IMR-90 (cell line): ENCODE results near the gene NAGK. TPM values are rescaled to one million over a fixed set of nuclear protein-coding genes. Genes with fewer than 3 reads are reported as not detected.
"Not testable (repeated sequence)": the region's sequence is repeated elsewhere in the genome, so short reads cannot be mapped to it uniquely, and the experiment has no call there.

Experiments used
- ATAC-seq: fragments of 200-7000 bp; cut with Tn5 transposase; 2 replicates; pipeline ENCODE4 v1.9.1; 2020; ENCODE audit warnings: low read depth, mild to moderate bottlenecking, moderate library complexity
- BruUV-seq: library from RNA; stranded (reverse); fragments of 400-500 nt; replicated peaks from 2 replicates; lab custom pipeline; 2021; lab: Mats Ljungman, UMichigan
- CTCF ChIA-PET: fragments of 300-600 bp; formaldehyde crosslinking; extraction: SDS; loops from one replicate; lab custom pipeline; 2021; ENCODE audit warnings: antibody characterized with exemption; lab: Yijun Ruan, JAX
- POLR2A ChIA-PET: fragments of 300-600 bp; sonication (Branson Sonifier 250); formaldehyde crosslinking; loops from one replicate; lab custom pipeline; 2022; ENCODE audit warnings: antibody characterized with exemption; ENCODE audit not compliant: unreplicated experiment; lab: Charles Lee
- DNase-seq: peaks from one replicate; pipeline ENCODE4 v3.0.0; 2013
- H2AFZ ChIP-seq: replicated peaks from 2 replicates; pipeline ENCODE3; 2013; ENCODE audit warnings: low read length, mild to moderate bottlenecking; ENCODE audit not compliant: poor library complexity
- H2AK5ac ChIP-seq: 2 replicates; pipeline ENCODE4 v1.6.1; 2013; ENCODE audit warnings: low read depth, low read length, inconsistent platforms
- H2AK9ac ChIP-seq: replicated peaks from 2 replicates; pipeline ENCODE3; 2013; ENCODE audit warnings: mild to moderate bottlenecking, low read depth, low read length, moderate library complexity; ENCODE audit not compliant: poor library complexity
- H2BK120ac ChIP-seq: 2 replicates; pipeline ENCODE4 v1.6.1; 2013; ENCODE audit warnings: low read depth, low read length, inconsistent platforms
- H2BK15ac ChIP-seq: 3 replicates; pipeline ENCODE4 v1.6.1; 2013; ENCODE audit warnings: low read depth, low read length, inconsistent platforms
- H2BK20ac ChIP-seq: 2 replicates; pipeline ENCODE4 v1.6.1; 2013; ENCODE audit warnings: low read depth, mild to moderate bottlenecking, inconsistent platforms, low read length, moderate library complexity
- H2BK5ac ChIP-seq: 2 replicates; pipeline ENCODE4 v1.6.1; 2013; ENCODE audit warnings: mild to moderate bottlenecking, low read depth, low read length, inconsistent platforms; ENCODE audit not compliant: poor library complexity, severe bottlenecking
- H3K14ac ChIP-seq: replicated peaks from 2 replicates; pipeline ENCODE4 v1.6.1; 2013; ENCODE audit warnings: low read depth, low read length, inconsistent platforms
- H3K18ac ChIP-seq: 2 replicates; pipeline ENCODE4 v1.6.1; 2013; ENCODE audit warnings: low read depth, low read length, control low read depth
- H3K23ac ChIP-seq: 2 replicates; pipeline ENCODE4 v1.6.1; 2013; ENCODE audit warnings: low read depth, low read length, inconsistent platforms
- H3K27ac ChIP-seq: 2 replicates; pipeline ENCODE4 v1.5.1; 2013; ENCODE audit warnings: mild to moderate bottlenecking, control low read depth, low read length; ENCODE audit not compliant: insufficient read depth
- H3K27me3 ChIP-seq: 2 replicates; pipeline ENCODE4 v1.6.1; 2013; ENCODE audit warnings: low read length; ENCODE audit not compliant: control insufficient read depth, insufficient read depth
- H3K36me3 ChIP-seq: 2 replicates; pipeline ENCODE4 v1.6.1; 2013; ENCODE audit warnings: low read length, mixed read lengths; ENCODE audit not compliant: control insufficient read depth, insufficient read depth
- H3K4ac ChIP-seq: 2 replicates; pipeline ENCODE4 v1.6.1; 2013; ENCODE audit warnings: low read depth, low read length, inconsistent platforms
- H3K4me1 ChIP-seq: 2 replicates; pipeline ENCODE4 v1.6.1; 2013; ENCODE audit warnings: low read length, mixed read lengths; ENCODE audit not compliant: control insufficient read depth, insufficient read depth
- H3K4me2 ChIP-seq: 2 replicates; pipeline ENCODE4 v1.6.1; 2013; ENCODE audit warnings: low read depth, mild to moderate bottlenecking, control low read depth, low read length, moderate library complexity
- H3K4me3 ChIP-seq: 2 replicates; pipeline ENCODE4 v1.5.1; 2013; ENCODE audit warnings: low read depth, mild to moderate bottlenecking, control low read depth, low read length, moderate library complexity; ENCODE audit not compliant: insufficient read depth
- H3K56ac ChIP-seq: 2 replicates; pipeline ENCODE4 v1.6.1; 2013; ENCODE audit warnings: low read length, inconsistent platforms; ENCODE audit not compliant: insufficient read depth; ENCODE audit errors: extremely low read depth
- H3K79me1 ChIP-seq, 2 experiments: 2 replicates each; pipeline ENCODE4 v1.6.1; 2013; ENCODE audit warnings: low read length in 2 of 2, inconsistent platforms in 1 of 2, low read depth in 1 of 2
- H3K9ac ChIP-seq: 2 replicates; pipeline ENCODE4 v1.6.1; 2013; ENCODE audit warnings: low read depth, low read length, control low read depth
- H3K9me1 ChIP-seq: 2 replicates; pipeline ENCODE4 v1.6.1; 2013; ENCODE audit warnings: low read length, inconsistent platforms; ENCODE audit not compliant: insufficient read depth
- H3K9me3 ChIP-seq: 2 replicates; pipeline ENCODE4 v1.6.1; 2013; ENCODE audit warnings: low read length; ENCODE audit not compliant: control insufficient read depth, insufficient read depth
- H4K20me1 ChIP-seq: 2 replicates; pipeline ENCODE4 v1.6.1; 2013; ENCODE audit warnings: low read length, inconsistent platforms; ENCODE audit not compliant: insufficient read depth
- H4K5ac ChIP-seq: 2 replicates; pipeline ENCODE4 v1.6.1; 2013; ENCODE audit warnings: mild to moderate bottlenecking, low read depth, low read length, control low read depth
- H4K8ac ChIP-seq, 2 experiments: 2 replicates each; pipeline ENCODE4 v1.6.1; 2013; ENCODE audit warnings: low read depth in 2 of 2, low read length in 2 of 2, control low read depth in 1 of 2, inconsistent platforms in 1 of 2
- H4K91ac ChIP-seq: 2 replicates; pipeline ENCODE4 v1.6.1; 2013; ENCODE audit warnings: low read depth, low read length, inconsistent platforms; ENCODE audit not compliant: insufficient read depth
- WGBS, 2 experiments: methylation state at CpG; one replicate each; pipeline versions ENCODE4 v1.1.5 to v1.1.7; 2013; ENCODE audit warnings: missing lambda C conversion rate in 2 of 2; ENCODE audit not compliant: insufficient read length in 1 of 2; ENCODE audit errors: extremely low coverage in 2 of 2; 5-methylcytosine and 5-hydroxymethylcytosine counted together
- dilution Hi-C: fragments of 300-500 bp; cut with HindIII; formaldehyde crosslinking; loops from one replicate; pipeline ENCODE4 v1.14.3; 2018; ENCODE audit warnings: low sequenced_read_pairs; ENCODE audit not compliant: unreplicated experiment
- in situ Hi-C: fragments of 300-500 bp; cut with MboI; formaldehyde crosslinking; loops from 3 replicates; pipeline ENCODE4 v1.14.3; 2019; ENCODE audit warnings: low sequenced_read_pairs, inconsistent platforms, mixed read lengths
- intact Hi-C: fragments of 100-400 bp; cut with micrococcal nuclease; formaldehyde crosslinking; loops from 2 replicates; pipeline ENCODE4 v1.10.0; 2022
- polyA plus RNA-seq, 3 experiments: library from polyadenylated mRNA; depleted of rRNA; stranded (reverse); fragments of >200 nt; gene quantifications; 2 replicates each; pipeline ENCODE4 v1.2.3, GENCODE V29; 2012; ENCODE audit warnings: low replicate concordance in 1 of 3
- total RNA-seq: library from RNA; depleted of rRNA; stranded (reverse); fragments of >200 nt; gene quantifications from 2 replicates; pipeline ENCODE4 v1.2.3, GENCODE V29; 2012

Gene NAGK
- total and polyA plus RNA-seq, 2 of the 4 experiments (the other 2 are of a cell fraction): 60.4 to 146 TPM

- no CpG with 5 or more reads among the region's 9 CpGs for WGBS, 2 experiments
- H3K4me1 ChIP-seq, ATAC-seq, H3K56ac ChIP-seq, H3K4me3 ChIP-seq, H2BK20ac ChIP-seq, H4K91ac ChIP-seq, H3K4ac ChIP-seq, H2AK5ac ChIP-seq, H3K27ac ChIP-seq, H3K23ac ChIP-seq, BruUV-seq, H4K5ac ChIP-seq, H2BK120ac ChIP-seq, H3K14ac ChIP-seq, in situ Hi-C loops, H3K79me1 ChIP-seq, intact Hi-C loops, H3K27me3 ChIP-seq, H3K18ac ChIP-seq, H2BK15ac ChIP-seq, H4K20me1 ChIP-seq, H3K36me3 ChIP-seq, H3K4me2 ChIP-seq, H3K9me3 ChIP-seq, CTCF ChIA-PET, POLR2A ChIA-PET, H2AK9ac ChIP-seq, DNase-seq, H3K9ac ChIP-seq, H2AFZ ChIP-seq, H4K8ac ChIP-seq, dilution Hi-C loops, H3K9me1 ChIP-seq, H2BK5ac ChIP-seq: not testable (repeated sequence)
Measured at GRCh38 chr2:71085325-71086003, 17.0 kb downstream of the NAGK start.

GRCh38 chr2:71089475-71089874 lies 21.0 kb downstream of the NAGK start:
- H3K23ac ChIP-seq, H3K27me3 ChIP-seq, H3K4me1 ChIP-seq, H3K27ac ChIP-seq, H3K9ac ChIP-seq, ATAC-seq, in situ Hi-C loops, H2AFZ ChIP-seq, H2BK5ac ChIP-seq, H3K4ac ChIP-seq, H2AK9ac ChIP-seq, H3K4me3 ChIP-seq, H2BK120ac ChIP-seq, H4K91ac ChIP-seq, H3K4me2 ChIP-seq, H3K14ac ChIP-seq, H3K9me1 ChIP-seq, BruUV-seq, H3K9me3 ChIP-seq, dilution Hi-C loops, H4K8ac ChIP-seq, POLR2A ChIA-PET, H2BK15ac ChIP-seq, H2AK5ac ChIP-seq, H3K79me1 ChIP-seq, intact Hi-C loops, H4K5ac ChIP-seq, H2BK20ac ChIP-seq, H4K20me1 ChIP-seq, DNase-seq, H3K36me3 ChIP-seq, H3K18ac ChIP-seq, CTCF ChIA-PET, H3K56ac ChIP-seq: not testable (repeated sequence)
- 60% methylated on average over 5 of the region's 14 CpGs; no CpG with 5 or more reads in 1 of the 2 experiments for WGBS, 2 experiments
